ENCODE data around the gene TTK.
A peak's percentile ranks its signal among the peaks of the same experiment; 100 is the strongest.

TTK gene

DNA sequence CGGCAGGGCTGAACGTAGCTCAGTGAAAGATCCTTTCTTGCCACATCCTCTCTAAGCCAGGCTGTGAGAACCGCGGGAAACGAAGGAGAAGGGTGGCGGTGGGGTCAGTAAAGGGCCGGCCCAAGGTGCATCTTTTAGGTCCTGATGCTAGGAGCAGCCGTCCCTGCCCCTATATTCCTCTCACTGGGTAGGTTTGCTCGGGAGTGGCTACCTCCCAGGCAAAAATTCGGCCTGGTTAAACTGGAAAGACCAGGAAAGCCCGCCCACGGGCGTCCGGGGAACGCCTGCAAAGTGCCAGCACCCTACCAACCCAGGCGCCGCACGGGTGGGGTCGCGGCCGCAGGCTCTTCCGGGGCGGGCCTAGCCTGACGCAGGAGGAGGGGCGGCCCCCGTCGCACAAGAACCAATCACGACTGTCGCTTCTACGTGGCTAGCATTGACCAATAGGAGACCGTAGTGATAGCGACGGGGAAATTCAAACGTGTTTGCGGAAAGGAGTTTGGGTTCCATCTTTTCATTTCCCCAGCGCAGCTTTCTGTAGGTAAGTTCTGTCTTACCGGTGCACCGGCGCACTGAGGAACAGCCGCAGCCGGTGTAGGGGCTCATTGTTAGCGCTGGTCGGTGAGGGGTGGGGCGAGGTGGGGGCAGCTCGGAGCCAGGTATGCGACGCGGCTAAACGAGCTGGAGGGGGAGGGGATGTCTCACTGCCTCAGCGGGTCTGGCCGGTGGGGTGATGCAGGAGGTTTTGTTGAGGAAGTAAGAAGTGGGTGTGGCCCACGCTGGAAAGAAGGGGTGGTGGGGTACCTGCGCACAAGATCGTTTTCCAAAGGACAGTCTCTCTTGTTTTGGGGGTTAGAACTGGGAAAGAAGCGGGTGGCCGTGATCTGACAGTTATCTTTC is at the start of gene TTK:
Gene TTK (plus strand): TSS at position 477 of the 900 bp plus-strand sequence. CDS start 1,195 bp downstream, outside the sequence.
- DNase-seq (ENCODE audit: low read depth), result peak; percentile 81

DNA sequence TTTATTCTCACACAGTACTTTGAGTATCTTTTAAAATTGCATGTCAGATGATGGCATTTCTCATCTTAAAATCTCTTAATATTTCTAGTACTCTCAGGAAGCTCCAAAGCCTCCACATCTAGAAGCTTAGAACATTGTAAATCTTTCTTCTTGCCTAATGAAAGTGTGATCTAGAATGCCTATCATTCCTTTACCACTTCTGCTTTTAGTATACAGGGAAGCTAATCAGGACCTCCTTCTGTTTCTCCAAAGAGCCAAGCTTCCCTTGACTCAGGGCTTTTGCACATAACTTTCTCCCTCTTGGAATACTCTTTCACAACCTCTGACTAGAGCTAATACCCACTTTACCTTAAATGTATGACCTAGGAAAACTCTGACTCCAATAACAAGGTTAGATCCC is 49.6 kb upstream of the TTK start:
- no peak for DNase-seq (ENCODE audit: low read depth)

DNA sequence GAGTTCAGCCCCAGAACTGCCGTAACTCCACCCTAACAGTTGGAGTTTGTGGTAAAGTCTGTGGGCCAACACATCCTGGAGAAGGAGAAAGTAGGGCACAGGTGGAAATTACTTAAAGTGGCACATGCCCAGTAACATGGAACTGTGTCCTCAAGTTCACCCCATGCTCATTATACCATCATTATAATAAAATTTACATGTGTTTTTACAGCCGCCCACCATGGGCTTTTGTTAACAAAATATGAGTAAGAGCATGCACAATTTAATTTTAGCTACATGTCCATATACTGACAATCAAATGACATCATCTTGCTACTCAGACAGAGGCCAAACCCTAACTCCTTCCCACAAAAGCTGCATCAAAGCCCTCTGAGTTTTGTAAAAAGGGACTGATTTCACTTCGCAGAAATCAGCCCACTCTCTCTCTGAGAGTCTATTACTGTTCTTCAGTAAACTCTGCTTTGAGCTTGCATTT is 39.8 kb upstream of the TTK start:
- DNase-seq (ENCODE audit: low read depth), result no peak

DNA sequence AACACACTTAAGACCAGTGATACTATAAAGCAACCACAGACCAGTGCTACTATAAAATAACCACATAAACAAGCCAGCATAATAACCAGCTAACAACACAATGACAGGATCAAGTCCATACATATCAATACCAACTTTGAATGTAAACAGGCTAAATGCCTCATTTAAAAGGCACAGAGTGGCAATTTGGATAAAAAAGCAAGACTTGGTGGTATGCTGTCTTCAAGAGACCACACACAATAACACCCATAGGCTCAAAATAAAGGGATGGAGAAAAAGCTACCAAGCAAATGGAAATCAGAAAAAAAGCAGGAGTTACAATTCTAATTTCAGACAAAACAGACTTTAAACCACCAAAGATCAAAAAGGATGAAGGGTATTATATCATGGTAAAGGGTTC is 37.3 kb upstream of the TTK start:
- DNase-seq (ENCODE audit: low read depth), result no peak

DNA sequence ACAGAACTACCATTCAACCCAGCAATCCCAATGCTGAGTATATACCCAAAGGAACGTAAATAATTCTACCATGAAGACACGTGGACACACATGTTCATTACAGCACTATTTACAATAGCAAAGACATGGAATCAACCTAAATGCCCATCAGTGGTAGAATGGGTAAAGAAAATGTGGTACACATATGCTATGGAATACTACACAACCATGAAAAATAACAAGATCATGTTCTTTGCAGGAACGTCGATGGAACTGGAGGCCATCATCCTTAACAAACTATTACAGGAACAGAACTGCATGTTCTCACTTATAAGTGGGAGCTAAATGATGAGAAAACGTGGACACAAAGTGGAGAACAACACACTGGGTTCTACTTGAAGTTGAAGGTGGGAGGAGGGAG is 34.7 kb upstream of the TTK start:
- no peak for DNase-seq (ENCODE audit: low read depth)

DNA sequence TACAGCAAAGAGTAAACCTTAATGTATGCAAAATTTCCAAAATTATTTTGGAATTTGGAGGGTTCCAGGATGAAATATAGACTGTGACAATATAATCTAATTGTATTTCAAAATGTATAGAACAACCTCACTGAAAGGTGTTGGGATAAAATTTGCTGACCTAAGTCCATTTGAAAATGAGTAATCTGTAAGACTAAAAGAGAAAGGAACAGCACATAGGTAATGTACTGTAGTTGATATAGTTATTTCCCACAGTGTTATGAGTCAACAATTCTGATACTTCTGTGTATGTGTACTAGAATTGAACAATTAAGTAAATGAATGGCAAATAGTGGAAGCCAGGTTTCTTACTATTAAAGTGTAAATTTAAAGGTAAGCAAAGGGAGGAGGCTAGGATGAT is 33.3 kb upstream of the TTK start:
- no peak for DNase-seq (ENCODE audit: low read depth)

DNA sequence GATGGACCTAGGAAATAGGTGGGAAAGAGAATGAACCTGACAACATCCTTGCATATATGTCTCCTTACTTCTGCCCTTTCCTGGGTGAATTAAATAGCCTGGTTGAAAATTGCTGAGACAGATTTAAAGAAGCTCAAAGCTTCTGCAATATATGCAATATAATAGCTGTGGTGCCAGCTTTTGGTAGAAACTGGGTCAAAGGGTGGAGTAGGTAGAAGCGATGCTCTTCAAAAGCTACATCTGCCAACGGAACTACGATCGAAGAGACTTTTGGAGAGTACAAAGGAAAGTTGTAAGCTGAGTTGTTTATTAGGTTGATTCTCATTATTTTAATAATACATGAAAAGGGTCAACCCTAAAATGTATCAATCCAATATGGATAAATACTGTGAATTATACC is 22.8 kb upstream of the TTK start:
- no peak for DNase-seq (ENCODE audit: low read depth)

DNA sequence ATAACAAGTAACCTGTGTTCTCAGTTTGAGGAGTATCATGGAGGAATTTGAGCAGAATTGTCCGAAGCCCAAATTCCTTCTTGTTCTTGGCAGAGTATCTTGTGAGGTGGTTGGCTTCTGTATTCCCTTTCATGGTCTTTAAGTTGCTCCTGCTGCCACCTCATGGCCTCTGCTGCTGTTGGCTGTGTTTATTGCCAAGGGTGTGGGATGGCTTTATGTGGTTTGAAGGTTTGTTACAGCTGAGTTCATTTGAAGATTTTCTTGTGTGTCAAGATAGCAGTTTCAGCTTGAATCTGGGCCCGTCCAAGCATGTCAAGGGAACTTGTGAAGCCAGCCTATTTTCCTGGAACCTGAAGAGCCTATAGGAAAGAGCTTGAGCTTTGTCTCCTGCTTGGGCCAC is 20.2 kb upstream of the TTK start:
- no peak for DNase-seq (ENCODE audit: low read depth)

DNA sequence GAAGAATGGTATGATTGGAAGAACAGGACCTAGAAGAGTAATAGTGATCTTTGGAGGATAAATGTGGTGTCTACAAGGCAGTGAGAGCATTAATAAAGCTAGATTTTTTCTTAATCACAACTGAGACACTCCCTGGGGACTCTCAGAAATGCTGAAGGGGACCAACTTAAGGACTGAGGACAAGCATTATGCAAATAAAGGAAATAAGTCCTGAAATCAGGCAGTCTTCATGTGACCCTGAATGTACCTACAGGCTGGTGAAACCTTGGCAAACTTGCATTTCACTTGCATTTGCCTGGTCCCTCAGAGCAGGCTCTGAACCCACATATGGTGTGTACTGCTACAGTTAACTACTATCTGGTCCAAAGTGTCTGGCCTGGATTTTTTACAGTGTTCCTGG is 19.3 kb upstream of the TTK start:
- no peak for DNase-seq (ENCODE audit: low read depth)

DNA sequence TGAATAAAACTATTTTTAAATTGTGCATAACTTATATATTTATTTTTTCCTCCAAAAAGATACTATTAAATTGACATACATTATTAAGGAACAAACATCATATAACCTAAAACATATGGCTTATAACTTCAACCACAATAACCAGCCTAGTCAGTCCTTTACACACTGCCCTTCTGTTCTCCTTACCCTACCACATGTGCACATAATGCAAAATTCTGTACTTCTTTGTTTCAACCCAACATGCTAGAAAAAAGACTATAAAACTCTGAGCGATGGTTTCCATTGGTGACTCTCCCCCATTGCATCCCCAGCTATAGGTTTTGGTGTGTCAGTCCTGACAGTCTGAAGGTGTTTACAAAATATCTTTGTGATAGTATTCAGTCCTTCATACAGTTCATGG is 14.8 kb upstream of the TTK start:
- no peak for DNase-seq (ENCODE audit: low read depth)

DNA sequence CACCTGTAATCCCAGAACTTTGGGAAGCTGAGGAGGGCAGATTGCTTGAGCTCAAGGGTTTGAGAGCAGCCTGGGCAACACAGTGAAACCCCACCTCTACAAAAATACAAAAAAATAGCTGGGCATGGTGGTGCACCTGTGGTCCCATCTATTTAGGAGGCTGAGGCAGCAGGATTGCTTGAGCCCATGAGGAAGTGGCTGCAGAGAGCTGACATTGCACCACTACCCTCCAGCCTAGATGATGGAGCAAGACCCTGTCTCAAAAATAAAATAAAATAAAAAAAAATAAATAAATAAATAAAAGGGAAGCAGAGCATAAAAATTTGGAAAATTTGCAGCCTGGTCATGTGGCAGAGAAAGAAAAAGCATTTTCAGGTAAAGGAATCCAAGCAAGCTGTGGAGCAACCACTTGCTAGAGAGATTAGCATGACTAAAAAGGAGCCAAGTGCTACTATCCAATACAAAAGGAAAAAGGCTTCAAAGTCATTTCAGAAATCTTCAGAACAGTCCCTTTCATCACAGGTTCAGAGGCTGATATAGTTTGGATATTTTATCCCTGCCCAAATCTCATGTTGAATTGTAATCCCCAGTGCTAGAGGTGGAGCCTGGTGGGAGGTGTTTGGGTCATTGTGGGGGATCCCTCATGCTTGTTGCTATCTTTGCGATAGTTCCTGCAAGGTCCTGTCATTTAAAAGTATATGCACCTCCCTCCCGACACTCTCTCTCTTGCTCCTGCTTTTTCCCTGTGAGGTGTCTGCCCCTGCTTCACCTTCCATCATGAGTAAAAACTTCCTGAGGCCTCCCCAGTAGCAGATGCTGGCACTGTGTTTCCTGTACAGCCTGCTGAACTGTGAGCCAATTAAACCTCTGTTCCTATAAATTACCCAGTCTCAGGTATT is 11.2 kb upstream of the TTK start:
- DNase-seq (ENCODE audit: low read depth), result no peak

DNA sequence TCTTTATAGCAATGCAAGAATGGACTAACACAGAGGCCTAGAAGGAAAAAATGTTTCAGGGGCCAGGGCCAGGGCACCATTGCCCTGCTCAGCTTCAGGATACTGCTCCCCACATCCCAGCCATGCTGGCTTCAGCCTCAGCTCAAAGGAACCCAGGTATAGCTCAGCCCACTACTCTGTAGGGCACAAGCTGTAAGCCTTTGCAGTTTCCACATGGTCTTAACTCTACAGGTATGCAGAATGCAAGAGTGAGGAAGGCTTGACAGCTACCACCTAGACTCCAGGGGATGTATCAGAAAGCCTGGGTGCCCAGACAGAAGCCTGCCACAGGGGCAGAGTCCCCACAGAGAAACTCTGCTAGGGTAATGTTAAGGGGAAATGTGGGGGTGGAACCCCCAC is 10.5 kb upstream of the TTK start:
- no peak for DNase-seq (ENCODE audit: low read depth)

DNA sequence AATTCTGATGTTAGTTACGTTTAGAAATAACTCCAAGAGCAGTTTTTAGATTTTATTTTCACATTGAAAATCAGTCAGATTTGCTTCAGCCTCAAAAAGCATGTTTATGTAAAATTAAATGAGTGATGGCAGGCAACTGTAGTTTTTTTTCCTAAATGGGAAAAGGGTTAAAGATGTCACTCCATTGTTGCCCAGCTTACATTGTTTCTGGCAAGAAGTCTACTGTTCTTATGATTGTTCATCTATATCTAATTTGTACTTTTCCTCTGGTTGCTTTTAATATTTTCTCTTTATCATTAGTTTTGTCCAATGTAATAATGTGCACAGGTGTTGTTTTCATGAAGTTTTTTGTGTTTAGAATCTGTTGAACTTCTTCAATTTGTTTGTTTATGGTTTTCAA is 6.7 kb upstream of the TTK start:
- DNase-seq (ENCODE audit: low read depth), result no peak

DNA sequence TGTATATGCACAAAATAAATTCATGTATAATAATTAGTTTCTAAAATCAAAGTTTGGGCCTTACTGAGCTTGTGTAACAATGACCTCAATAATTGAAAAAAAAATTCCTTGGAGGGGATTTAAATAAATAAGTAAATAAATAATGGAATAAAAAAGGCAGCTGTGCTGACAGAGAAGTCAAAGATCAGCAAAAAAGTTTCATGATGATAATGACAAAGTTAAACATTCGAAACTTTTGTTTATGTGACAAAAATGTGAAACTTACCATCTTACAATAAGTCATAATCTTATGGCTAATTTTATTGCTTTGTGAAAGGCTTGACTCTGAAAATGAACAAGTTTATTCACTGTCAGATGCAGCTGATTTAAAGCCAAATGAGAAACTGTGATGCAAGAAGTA is 3.1 kb upstream of the TTK start:
- no peak for DNase-seq (ENCODE audit: low read depth)

DNA sequence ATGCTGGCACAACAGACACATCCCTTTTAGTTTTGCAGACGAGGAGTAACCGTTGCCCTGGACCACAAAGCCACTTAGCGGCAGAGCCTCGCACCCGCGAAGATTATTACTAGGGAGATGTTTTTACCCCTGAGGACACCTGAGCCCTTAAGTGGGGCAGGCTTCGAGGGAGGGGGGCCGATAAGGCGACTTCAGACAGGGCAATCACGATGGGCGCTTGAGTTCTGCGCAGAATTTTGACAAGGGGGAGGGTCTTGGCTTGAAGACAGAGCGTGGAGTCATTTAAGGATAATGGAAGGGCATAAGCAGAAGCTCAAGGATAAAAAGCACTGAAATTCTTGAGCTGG is 650 bp upstream of the TTK start:
- DNase-seq (ENCODE audit: low read depth), result peak; percentile 10

DNA sequence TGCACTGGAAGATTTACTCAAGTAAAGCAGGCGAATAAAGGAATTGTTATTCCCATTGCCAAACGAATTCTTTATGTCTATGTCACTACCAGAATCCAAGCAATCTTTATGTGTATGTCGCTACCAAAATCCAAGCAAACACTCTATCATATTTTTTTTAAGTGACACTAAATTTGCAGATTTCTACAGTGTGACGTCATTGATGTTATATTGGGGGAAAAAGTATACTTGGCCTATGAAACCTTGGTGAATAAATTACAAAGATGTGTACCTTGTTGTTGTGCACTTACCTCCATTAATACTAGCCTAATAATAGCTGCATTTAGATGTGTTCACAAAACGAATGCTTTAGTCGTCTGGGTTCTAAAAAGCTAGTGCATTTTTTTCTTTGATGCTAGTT is 957 bp downstream of the TTK start:
- DNase-seq (ENCODE audit: low read depth), result no peak

DNA sequence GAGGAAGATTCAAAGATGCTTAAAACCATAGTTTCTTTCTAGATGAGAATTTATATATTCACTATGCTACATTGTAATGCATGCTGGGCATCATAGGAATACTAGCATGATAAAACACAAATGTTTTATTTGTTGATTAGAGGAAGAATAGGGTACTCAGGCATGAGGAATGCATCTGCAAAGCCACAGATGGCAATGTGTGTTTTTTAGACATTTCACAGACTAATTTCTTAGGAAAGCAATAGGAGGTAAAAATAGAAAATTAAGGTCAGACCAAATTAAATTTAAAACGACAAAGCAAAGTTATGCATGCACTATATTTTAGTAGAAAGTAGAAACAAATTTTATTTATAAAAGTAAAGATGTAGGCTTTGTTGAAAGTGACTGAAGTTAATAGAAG is 2.1 kb downstream of the TTK start:
- DNase-seq (ENCODE audit: low read depth), result no peak

DNA sequence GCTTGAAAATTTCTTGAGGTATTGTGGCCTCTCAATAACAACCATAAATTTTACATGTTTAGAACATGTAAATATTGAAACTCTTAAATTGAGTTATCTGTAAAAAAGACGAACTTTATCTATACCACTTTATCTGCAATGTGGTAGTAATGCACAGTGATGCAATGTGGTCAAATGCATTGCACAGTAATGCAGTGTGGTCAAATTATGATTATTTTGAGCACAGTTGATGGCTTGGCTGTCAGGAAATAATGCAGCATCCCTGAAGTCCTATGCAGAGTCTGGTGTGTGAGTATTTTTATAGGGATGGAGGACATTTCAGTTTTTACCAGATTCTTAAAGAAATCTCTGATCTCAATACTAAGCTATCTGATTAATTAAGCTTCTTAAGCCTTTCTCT is 5.1 kb downstream of the TTK start:
- DNase-seq (ENCODE audit: low read depth), result no peak

DNA sequence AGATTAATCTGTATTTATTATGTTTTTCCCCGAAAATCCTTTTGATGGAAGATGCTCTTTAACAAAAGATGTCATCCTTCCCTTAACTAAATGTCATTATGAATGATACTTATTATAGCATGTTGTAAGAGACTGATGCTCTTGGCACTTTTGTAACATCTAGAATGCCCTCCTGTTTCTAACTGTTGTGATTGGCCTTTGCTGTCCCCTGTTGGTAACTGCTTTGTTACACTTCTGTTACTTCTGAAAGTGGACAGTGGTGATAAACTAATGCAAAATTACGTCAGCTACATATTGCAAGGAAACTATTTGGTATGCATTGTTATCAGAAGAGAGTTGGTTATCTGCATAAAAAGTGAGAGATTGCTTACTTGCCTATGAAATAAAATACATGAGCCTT is 5.8 kb downstream of the TTK start:
- no peak for DNase-seq (ENCODE audit: low read depth)

DNA sequence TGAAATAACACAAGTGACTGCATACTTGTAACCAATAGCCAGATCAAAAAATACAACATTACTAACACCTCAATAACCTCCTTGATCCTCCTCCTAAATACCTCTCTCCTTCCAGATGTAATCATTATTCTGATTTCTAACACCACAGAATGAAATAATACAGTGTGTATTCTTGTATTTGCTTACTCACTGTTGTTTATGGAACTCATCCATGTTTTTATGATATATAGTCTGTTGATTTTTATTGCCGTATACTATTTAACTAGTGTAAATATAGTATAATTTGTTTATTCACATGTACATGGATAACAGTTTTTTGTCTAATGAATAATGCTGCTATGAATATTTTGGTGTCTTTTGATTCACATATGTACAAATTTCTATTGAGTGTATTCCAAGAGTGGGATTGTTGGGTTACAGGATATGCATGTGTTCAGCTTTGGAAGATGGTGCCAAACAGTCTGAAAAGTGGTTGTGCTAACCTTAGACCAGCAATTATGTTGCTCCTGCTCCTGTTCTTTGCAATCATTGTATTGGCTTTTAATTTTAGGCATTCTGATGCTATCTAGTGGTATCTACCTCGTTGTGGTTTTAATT is 11.5 kb downstream of the TTK start:
- no peak for DNase-seq (ENCODE audit: low read depth)

DNA sequence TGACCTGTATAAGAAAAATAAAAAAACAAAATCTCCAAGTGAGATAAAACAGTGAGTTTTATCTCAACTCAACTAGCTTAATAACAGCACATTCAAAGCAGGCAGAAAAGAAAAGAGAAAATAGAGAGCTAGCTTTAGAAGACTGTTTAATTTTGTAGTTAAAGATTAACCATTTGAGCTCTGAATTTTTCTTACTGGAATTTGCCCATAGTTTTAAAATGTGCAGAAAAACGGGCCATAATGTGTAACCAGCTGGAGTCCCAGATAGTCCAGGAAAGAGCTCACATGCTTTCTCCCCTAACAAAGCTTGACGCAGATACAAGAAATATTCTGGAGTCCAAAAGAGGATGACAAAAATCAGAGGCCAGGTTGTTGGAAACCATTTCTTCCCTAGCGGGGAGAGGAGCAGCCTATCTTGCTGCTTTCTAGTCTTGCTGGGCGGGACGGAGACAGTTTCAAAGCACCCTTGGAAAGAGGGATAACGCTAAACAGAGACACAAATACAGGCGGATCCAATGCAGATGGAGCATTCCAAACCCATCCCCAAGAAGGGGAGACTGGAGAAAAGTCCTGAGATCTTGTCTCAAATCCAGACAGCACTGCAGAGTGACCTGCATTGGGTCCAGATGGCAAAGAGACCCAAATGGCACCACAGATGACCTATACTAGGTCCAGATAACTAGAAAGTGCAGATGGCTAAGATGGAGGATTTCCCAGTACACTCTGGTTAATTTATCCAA is 16.1 kb downstream of the TTK start:
- DNase-seq (ENCODE audit: low read depth), result no peak

DNA sequence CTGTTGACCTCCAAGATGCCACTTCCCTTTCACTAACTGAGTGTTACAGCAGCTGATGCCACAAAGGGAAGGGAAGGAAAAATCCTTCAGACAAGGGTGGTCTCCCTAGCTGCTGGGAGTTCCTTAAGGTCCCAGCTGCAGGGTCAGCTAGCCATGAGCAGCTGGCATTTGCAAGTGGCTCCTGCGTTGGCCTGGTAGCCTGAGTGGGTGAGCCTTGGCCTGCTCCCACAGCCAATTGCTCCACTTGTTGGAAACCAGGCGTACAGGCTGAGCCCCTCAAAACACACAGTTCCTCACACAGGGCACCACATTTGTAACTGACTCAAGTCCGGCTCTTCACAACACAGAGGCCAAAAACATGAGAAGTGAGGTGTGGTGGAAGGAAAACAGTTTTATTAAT is 16.7 kb downstream of the TTK start:
- no peak for DNase-seq (ENCODE audit: low read depth)
